Duodenal mucosa (tissue), 2 donors: ENCODE data around the gene PCK2.
A peak's percentile ranks its signal among the peaks of the same experiment; 100 is the strongest.
"Not testable (repeated sequence)": the region's sequence is repeated elsewhere in the genome, so short reads cannot be mapped to it uniquely, and the experiment has no call there.

Source experiments
- H3K27ac ChIP-seq: one replicate; pipeline ENCODE4 v1.7.0; 2013; ENCODE audit warnings: low read depth, low read length
- H3K27me3 ChIP-seq, 2 donors: one replicate each; pipeline ENCODE4 v1.7.0; 2013; ENCODE audit warnings: low read length in 2 of 2, control low read depth in 1 of 2; ENCODE audit not compliant: insufficient read depth in 2 of 2, control insufficient read depth in 1 of 2
- H3K36me3 ChIP-seq, 2 donors: one replicate each; pipeline ENCODE4 v1.7.0; 2013; ENCODE audit warnings: low read length in 2 of 2, control low read depth in 1 of 2; ENCODE audit not compliant: insufficient read depth in 2 of 2, control insufficient read depth in 1 of 2
- H3K4me1 ChIP-seq, 2 donors: one replicate each; pipeline ENCODE4 v1.7.0; 2013; ENCODE audit warnings: low read length in 2 of 2, control low read depth in 1 of 2; ENCODE audit not compliant: insufficient read depth in 2 of 2, control insufficient read depth in 1 of 2
- H3K4me3 ChIP-seq, 2 donors: one replicate each; pipeline ENCODE4 v1.7.0; 2013; ENCODE audit warnings: low read length in 2 of 2, low read depth in 1 of 2
- H3K9ac ChIP-seq, 2 donors: one replicate each; pipeline ENCODE4 v1.7.0; 2013; ENCODE audit warnings: low read length in 2 of 2, low read depth in 1 of 2
- H3K9me3 ChIP-seq, 2 donors: one replicate each; pipeline ENCODE4 v1.7.0; 2013; ENCODE audit warnings: low read length in 2 of 2, control low read depth in 1 of 2; ENCODE audit not compliant: control insufficient read depth in 1 of 2

PCK2 gene

GRCh38 chr14:24105609-24106239 lies 11.6 kb downstream of the PCK2 start:
- H3K9ac ChIP-seq, H3K9me3 ChIP-seq, H3K27ac ChIP-seq, H3K27me3 ChIP-seq, H3K4me3 ChIP-seq: not testable (repeated sequence)
- H3K4me1 ChIP-seq = peaks cover 17 to 18% of the 10 kb centered on the region in 2 donors
- H3K36me3 ChIP-seq = peaks cover 29 to 36% of the 10 kb centered on the region in 2 donors

- Histone ChIP-seq H3K9me3 (no peaks in the 10 kb centered on the region), H3K4me1 (peaks cover 17 to 24% of the 10 kb centered on the region in 2 donors), H3K27me3 (no peaks in the 10 kb centered on the region), H3K9ac (no peak overlapping the region), H3K27ac (no peak overlapping the region), H3K36me3 (peaks cover 19 to 27% of the 10 kb centered on the region in 2 donors), H3K4me3 (no peak overlapping the region)
Measured at GRCh38 chr14:24106672-24107271, 12.7 kb downstream of the PCK2 start.

GRCh38 chr14:24108336-24108874 lies 14.3 kb downstream of the PCK2 start:
- no peak overlapping the region for H3K4me3 ChIP-seq
- H3K9me3 ChIP-seq = no peaks in the 10 kb centered on the region
- peak overlapping the region in 1 of 2 donors; percentile 8 for H3K9ac ChIP-seq
- peaks cover 6 to 12% of the 10 kb centered on the region in 2 donors for H3K36me3 ChIP-seq
- H3K27me3 ChIP-seq = no peaks in the 10 kb centered on the region
- H3K27ac ChIP-seq = no peak overlapping the region
- H3K4me1 ChIP-seq = peaks cover 17 to 24% of the 10 kb centered on the region in 2 donors

GRCh38 chr14:24110060-24110459 lies 15.9 kb downstream of the PCK2 start:
- no peak overlapping the region for H3K9ac ChIP-seq
- H3K36me3 ChIP-seq = no peaks in the 10 kb centered on the region
- peaks cover 15 to 24% of the 10 kb centered on the region in 2 donors for H3K4me1 ChIP-seq
- no peak overlapping the region for H3K27ac ChIP-seq
- H3K9me3 ChIP-seq = no peaks in the 10 kb centered on the region
- H3K4me3 ChIP-seq = no peak overlapping the region
- no peaks in the 10 kb centered on the region for H3K27me3 ChIP-seq

- Histone ChIP-seq H3K4me3 (no peak overlapping the region), H3K27me3 (no peaks in the 10 kb centered on the region), H3K9me3 (no peaks in the 10 kb centered on the region), H3K36me3 (no peaks in the 10 kb centered on the region), H3K9ac (no peak overlapping the region), H3K27ac (no peak overlapping the region), H3K4me1 (peaks cover 17 to 24% of the 10 kb centered on the region in 2 donors)
Measured at GRCh38 chr14:24110523-24110922, 16.4 kb downstream of the PCK2 start.

- Histone ChIP-seq H3K4me3 (peak overlapping the region; percentile 84 to 95), H3K27ac (peak overlapping the region; percentile 100), H3K27me3 (no peaks in the 10 kb centered on the region), H3K9ac (peak overlapping the region; percentile 88 to 99), H3K36me3 (peaks cover 8 to 17% of the 10 kb centered on the region in 2 donors), H3K9me3 (no peaks in the 10 kb centered on the region), H3K4me1 (peaks cover 33 to 35% of the 10 kb centered on the region in 2 donors)
Measured at GRCh38 chr14:24113379-24113800, 19.3 kb downstream of the PCK2 start.

GRCh38 chr14:24113801-24114531 lies 19.9 kb downstream of the PCK2 start:
- peaks cover 14 to 22% of the 10 kb centered on the region in 2 donors for H3K36me3 ChIP-seq
- peak overlapping the region; percentile 100 for H3K27ac ChIP-seq

GRCh38 chr14:24114532-24115421 lies 20.7 kb downstream of the PCK2 start, which contains the start of the genes DCAF11 and NRL:
Gene DCAF11, plus strand, starts transcription at chr14:24114777. Its CDS starts 818 bp downstream, at chr14:24115595.
Gene NRL, minus strand, starts transcription at chr14:24114949. Its CDS starts 32,101 bp downstream, at chr14:24082848.
- Histone ChIP-seq H3K36me3 (peaks cover 22 to 31% of the 10 kb centered on the region in 2 donors), H3K9me3 (no peaks in the 10 kb centered on the region), H3K27me3 (no peaks in the 10 kb centered on the region), H3K27ac (peak within 1 kb of the TSS; percentile 100), H3K4me3 (peak within 1 kb of the TSS; percentile 84 to 95), H3K4me1 (peaks cover 25 to 29% of the 10 kb centered on the region in 2 donors), H3K9ac (peak within 1 kb of the TSS; percentile 88 to 99)

More at GRCh38 chr14:24113801-24114531, 19.9 kb downstream of the PCK2 start:
- Histone ChIP-seq H3K4me1 (peaks cover 28 to 32% of the 10 kb centered on the region in 2 donors), H3K27me3 (no peaks in the 10 kb centered on the region), H3K9ac (peak overlapping the region; percentile 88 to 99), H3K9me3 (no peaks in the 10 kb centered on the region), H3K4me3 (peak overlapping the region; percentile 84 to 95)

GRCh38 chr14:24115422-24116127 lies 21.5 kb downstream of the PCK2 start:
- Histone ChIP-seq H3K9ac (peak overlapping the region; percentile 88 to 99), H3K9me3 (no peaks in the 10 kb centered on the region), H3K4me1 (peaks cover 20 to 21% of the 10 kb centered on the region in 2 donors), H3K27me3 (no peaks in the 10 kb centered on the region), H3K36me3 (peaks cover 25 to 34% of the 10 kb centered on the region in 2 donors), H3K4me3 (peak overlapping the region; percentile 84 to 95), H3K27ac (peak overlapping the region; percentile 43)
